Esophagus squamous epithelium (tissue), 4 donors: Measurements from ENCODE around the gene IKZF1.

Source experiments
- CTCF ChIP-seq, 6 experiments: fragments of 450-650 bp in 4 of 6; fragments of 200-600 bp in 2 of 6; sonication (generic) in 2 of 6; IDR thresholded peaks; one replicate each; pipeline ENCODE4 v1.5.1; 2016 to 2019; ENCODE audit warnings: antibody characterized with exemption in 6 of 6, mild to moderate bottlenecking in 4 of 6, moderate library complexity in 4 of 6
- POLR2A ChIP-seq, 4 donors: fragments of 450-650 bp; IDR thresholded peaks; one replicate each; pipeline ENCODE4 v1.6.1; 2017; ENCODE audit warnings: antibody characterized with exemption in 4 of 4, mild to moderate bottlenecking in 4 of 4, moderate library complexity in 3 of 4

- TF ChIP-seq CTCF (IDR thresholded peaks at IDR 0.05) (no peak), POLR2A (IDR thresholded peaks at IDR 0.05) (no peak)
Measured at GRCh38 chr7:50362142-50362541, 57.6 kb downstream of the IKZF1 start.
